Measurements from ENCODE around the gene HYAL2.

DNA sequence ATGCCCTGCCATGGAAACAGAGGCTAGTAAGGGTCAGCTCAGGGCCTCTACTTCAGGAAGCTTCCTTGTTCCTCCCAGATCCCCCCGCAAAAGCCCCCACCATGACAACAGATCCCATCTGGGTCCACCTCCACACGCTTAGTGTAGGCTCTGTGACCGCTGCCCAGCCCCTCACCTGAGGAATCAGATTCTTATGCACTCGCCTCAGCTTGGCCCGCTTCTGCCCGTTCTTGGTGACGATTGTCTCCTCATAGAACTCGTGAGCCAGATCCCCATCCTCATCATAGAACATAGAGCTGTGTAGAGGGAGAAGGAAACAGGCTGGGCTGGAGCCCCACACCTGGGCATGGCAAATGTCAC, 3.6 kb upstream of the HYAL2 start:
- TF ChIP-seq, protein P1, sequence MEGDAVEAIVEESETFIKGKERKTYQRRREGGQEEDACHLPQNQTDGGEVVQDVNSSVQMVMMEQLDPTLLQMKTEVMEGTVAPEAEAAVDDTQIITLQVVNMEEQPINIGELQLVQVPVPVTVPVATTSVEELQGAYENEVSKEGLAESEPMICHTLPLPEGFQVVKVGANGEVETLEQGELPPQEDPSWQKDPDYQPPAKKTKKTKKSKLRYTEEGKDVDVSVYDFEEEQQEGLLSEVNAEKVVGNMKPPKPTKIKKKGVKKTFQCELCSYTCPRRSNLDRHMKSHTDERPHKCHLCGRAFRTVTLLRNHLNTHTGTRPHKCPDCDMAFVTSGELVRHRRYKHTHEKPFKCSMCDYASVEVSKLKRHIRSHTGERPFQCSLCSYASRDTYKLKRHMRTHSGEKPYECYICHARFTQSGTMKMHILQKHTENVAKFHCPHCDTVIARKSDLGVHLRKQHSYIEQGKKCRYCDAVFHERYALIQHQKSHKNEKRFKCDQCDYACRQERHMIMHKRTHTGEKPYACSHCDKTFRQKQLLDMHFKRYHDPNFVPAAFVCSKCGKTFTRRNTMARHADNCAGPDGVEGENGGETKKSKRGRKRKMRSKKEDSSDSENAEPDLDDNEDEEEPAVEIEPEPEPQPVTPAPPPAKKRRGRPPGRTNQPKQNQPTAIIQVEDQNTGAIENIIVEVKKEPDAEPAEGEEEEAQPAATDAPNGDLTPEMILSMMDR (conservative IDR thresholded peaks at IDR 0.05; ENCODE audit: low read length), result no peak
- TF ChIP-seq EZH2phosphoT487 (IDR thresholded peaks at IDR 0.05; ENCODE audit: borderline replicate concordance, low read depth, low read length), result no peak
